DND-41 (cell line): ENCODE data around the gene CEMIP2.

Experiments used
- CTCF ChIP-seq: IDR thresholded peaks from 2 replicates; pipeline ENCODE4 v1.5.1; 2012; ENCODE audit warnings: borderline replicate concordance, low read length, moderate library complexity, mild to moderate bottlenecking; ENCODE audit not compliant: poor library complexity, severe bottlenecking; ENCODE audit errors: extremely low read depth
- EZH2 ChIP-seq: IDR thresholded peaks from 3 replicates; pipeline ENCODE4 v1.6.1; 2012; ENCODE audit warnings: borderline replicate concordance, low read depth, mild to moderate bottlenecking, moderate library complexity, low read length, inconsistent platforms; ENCODE audit not compliant: severe bottlenecking

- TF ChIP-seq CTCF (no peak), EZH2 (no peak)
Observed at GRCh38 chr9:71637375-71637774, 130.9 kb downstream of the CEMIP2 start.
